ENCODE measurements around the gene MANF.
A peak's percentile ranks its signal among the peaks of the same experiment; 100 is the strongest.
"Not testable (repeated sequence)": the region's sequence is repeated elsewhere in the genome, so short reads cannot be mapped to it uniquely, and the experiment has no call there.

Gene MANF

DNA sequence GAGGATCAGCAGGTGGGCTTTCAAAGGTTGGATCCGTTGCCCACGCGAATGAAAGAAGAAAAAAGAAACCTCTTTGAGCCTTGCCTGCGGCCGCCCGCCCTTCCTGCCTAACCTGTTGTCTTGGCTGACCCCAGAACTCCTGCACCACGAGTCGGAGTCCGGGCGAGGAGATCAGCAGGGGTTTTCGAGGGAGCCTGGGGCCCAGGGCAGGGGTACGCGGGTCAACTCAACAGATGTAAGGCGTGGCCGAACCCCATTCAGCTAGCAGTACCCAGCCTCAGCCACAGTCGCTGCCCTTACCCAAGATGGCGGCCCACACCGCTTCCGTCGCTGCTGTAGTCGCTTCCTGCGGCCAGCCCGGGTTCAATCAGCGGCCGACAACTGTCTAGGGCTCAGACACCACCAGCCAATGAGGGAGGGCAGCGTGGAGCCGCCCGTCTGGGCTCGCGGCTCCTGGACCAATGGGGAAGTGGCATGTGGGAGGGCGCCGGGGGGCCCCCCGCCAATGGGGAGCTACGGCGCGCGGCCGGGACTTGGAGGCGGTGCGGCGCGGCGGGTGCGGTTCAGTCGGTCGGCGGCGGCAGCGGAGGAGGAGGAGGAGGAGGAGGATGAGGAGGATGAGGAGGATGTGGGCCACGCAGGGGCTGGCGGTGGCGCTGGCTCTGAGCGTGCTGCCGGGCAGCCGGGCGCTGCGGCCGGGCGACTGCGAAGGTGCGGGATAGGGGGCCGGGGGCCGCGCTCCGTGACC, at the start of gene MANF:
Gene MANF (plus strand): TSS at position 566 of the 748 bp plus-strand sequence. CDS start 52 bp downstream, at position 618.
- peak; percentile 98 for DNase-seq

DNA sequence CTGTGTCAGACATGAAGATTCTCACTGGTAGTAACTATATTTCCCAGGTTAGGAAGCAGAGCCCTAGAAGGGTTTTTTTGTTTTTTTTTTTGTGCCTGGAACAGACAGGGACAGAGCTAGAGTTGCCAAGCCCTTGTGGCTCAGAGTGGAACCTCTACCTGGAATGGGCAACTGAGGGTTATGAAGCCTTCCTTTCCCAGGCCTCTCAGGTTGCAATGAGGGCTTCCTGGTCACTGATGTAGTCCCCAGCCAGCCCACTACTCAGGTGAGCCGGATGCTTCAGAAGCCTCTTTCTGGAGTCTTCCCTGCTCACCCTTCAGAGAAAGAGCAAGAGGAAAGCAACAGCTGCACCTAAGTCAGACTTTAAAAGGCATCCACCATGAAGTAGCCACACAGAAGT, 48.8 kb upstream of the MANF start:
- no peak for DNase-seq

DNA sequence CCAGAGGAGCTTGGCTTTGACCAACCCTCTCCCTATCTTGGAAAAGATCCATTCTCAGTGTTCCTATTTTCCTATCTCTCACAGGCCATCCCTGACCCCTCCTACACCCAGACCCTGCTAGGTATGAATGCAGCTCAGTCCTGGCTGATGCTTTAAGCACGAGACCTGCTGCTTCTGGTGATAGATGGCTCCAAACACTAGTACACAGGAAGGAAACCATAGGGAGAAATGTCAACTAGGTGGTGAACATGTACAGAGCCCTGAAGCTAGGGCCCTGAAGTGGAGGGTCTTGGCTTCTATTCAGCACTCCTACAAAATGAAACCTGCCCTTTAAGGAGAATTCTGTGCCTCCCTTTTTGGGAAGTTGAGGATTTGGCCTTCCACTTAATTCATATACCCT, 47.4 kb upstream of the MANF start:
- DNase-seq, result no peak

DNA sequence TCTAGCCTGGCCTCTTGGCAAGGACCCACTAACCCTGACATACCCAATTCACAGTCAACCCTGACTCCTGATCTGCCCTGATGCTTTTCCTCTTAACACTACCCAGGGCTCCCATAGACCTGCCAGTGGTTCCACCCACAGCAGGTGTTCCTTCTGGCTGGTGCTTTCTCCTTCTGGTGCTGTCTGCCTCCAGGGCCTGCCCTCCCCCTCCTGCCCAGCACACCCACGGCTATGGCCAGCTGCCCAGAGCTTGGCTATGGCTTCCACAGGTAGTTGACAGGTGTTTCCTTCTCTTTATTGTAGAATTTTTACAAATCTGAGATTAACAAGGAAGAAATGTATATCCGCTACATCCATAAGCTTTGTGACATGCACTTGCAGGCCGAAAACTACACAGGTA, 46.5 kb upstream of the MANF start:
- DNase-seq, result no peak

DNA sequence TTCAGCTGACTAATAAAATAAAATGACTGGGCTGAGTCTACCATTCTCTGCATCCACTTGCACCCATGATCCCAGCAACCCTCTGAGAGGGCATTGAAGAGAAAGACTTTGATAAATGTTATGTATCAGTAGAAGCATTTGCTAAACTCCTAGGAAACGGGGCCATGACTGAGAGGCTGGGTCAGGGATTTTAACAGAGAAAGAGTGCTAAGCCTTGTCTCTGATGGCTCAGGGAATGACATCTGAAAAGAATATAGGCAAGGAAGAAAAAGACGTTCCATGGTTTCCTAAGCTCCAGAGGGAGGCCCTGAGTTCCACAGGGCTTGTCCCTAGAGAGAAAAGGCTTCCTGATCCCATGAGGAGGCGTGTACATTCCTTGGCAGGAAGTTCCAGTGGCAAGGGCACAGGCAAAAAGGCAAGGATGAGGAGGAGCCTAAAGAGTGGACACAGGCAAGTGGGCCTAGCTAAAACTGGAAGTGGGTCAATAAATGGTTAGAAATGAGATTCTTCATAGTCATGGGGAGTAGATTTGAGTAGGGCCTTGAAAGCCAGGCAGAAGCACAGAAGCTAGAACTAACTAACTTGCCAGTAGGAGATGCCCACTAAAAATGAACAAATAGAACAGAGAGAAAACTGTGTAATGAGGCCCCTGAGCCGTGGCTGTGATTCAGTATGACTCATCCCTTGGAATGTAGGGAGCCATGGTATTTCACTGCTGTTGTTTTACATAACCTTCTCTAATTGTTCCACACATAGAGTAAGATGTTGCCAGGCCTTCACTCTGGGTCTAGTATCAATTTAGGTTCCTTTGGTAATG, 44.9 kb upstream of the MANF start:
- peak; percentile 94 for DNase-seq

DNA sequence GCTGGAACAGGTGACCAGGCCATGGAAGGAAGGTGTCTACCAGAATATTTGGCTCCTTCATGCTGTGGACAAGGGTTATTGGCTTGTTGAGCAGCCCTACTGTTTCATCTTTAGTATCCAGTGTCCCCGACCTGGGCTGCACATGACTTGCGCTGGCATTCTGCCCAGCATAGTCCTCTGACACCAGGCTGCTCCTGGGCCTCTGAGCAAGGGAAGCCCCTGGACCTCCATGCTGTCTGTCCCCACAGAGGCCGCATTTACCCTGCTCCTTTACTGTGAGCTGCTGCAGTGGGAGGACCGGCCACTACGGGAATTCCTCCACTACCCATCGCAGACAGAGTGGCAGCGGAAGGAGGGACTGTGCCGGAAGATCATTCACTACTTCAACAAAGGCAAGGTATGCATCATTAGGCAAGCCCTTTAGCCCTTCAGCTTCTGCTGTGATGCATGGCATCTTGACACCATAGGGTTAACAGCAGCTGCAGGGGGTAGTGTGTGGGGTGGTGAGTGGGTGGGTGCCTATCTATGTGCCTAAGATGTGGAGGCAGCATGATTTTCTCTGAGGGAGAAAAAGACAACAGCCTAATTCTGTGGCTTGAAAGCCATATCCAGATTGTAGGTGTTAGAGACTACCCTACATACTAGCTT, 44.0 kb upstream of the MANF start:
- DNase-seq, result peak; percentile 29

DNA sequence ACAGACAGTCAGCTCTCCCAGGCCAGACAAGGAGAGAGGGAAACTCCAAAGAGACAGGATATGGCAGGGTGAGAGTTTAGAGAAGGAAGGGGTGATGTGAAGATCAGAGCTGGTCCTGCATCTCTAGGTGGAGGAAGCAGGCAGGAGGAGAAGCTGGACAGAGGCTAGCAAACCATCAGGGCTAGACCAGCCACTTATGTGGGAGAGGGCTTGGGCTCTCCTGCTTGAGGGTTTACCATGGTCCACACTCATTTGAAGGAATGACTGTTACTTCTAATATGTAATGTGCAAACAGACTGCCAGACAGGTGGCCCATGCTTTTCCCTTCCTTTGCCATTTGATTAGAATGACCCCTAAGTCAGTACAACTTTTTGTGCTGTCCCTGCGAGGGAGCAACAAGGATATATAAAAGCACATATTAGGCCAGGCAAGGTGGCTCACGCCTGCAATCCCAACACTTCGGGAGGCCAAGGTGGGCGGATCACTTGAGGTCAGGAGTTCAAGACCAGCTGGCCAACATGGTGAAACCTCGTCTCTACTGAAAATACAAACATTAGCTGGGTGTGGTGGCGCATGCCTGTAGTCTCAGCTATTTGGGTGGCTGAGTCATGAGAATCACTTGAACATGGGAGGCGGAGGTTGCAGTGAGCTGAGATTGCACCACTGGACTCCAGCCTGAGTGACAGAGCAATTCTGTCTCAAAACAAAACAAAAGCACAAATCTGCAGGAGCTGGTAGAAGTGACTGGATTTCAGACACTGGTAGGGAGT, 41.0 kb upstream of the MANF start:
- peak; percentile 39 for DNase-seq

DNA sequence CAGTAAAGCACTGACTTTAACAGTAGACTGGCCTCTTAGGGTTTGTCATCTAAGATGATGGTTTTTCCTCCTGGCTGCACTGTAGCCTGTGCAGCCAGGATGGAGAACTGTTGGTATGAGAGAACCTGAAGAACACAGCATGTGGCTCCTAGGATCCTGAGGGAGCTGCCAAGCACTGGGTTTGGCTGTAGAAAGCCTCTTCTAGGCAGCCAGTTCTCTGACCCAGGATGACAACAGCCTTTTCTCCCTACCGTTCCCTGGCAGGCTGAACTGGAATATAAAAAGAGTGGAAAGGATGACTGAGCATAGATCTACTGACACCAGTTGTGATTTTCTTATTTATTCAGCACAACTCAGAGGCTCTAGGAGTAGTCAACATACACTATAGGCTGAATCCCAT, 34.3 kb upstream of the MANF start:
- no peak for DNase-seq

DNA sequence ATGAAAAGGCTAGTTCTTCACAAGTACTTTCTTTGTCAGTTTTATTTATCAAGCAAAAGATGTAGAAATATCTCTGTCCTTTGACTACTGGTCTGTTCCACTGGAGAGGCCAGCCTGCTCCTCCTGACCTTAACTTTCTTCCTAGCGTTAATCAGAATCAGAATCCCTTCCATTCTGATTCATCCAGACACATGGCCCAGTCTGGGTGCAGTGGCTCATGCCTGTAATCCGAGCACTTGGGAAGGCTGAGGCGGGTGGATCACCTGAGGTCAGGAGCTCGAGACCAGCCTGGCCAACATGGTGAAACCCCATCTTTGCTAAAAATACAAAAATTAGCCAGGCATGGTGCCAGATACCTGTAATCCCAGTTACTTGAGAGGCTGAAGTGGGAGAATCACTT, 32.0 kb upstream of the MANF start:
- no peak for DNase-seq

DNA sequence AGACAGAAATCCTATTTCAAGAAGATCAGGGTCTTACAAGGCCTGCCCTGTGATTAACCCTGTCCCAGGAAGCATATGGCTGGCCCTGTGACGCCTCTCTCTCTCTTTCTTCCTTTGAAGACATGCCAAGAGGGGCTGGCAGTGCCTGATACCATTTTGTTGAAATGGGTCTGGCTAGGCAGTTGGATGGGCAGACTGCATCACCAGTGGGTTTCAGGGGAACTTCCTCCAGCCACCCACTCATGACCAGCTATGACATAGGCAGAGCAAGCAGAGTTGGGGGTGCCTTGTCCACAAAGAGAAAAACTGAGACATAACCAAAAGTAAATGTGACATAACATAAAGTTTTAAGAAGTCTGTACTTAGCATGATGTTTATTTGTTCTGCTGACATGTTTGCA, 31.4 kb upstream of the MANF start:
- no peak for DNase-seq

DNA sequence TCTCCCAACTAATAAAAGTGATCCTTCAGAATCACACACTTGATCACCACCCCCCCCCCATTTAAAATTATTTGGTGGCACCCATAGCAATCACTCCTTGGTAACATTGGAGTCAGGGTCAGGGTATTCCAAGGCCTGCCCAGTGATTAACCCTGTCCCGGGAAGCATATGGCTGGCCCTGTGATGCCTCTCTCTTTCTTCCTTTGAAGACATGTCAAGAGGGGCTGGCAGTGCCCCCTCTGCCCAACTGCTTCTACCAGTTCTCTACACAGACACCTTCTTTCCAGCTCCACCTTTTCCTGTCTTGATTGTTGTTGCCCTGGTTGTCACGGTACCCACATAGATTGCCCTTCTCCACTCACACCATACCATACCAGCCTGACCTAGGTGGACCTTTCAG, 30.9 kb upstream of the MANF start:
- DNase-seq, result no peak

DNA sequence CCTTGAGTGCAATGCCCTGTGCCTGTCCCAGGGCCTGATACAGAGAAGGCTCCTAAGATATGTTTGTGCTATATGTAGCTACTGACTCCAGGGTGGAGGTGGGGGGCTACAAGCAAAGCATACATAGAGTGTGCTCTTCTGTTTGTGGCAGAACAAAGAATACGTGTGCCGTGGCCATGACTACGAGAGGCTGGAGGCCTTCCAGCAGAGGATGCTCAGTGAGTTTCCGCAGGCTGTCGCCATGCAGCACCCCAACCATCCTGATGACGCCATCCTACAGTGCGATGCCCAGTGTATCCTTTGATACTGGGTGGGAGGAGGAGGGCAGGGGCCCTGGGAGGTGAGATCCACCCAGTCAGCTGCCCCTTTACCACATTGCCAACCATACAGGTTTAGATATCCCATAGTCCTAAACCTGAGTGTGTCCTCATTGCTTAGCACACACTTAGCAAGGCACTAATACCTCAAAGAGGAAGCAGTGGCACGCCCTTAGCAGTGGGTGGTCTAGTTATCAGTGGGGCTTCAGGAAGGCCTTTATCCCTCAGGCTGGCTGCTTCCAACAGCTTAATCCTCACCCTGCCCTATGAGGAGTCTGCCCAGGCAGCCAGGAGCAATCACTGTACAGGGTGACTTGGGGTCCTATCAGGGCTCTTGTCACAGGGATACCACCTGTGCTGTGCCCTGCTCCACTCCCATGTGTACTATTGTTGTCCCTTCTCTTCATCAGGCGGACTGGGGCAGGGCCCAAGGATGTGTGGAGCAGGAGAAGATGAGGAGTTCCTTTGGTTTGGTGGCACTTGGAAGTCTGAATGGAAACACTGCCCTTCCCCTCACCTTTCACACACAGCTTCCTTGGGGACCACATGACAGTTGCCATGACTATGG, 30.1 kb upstream of the MANF start:
- no peak for DNase-seq

DNA sequence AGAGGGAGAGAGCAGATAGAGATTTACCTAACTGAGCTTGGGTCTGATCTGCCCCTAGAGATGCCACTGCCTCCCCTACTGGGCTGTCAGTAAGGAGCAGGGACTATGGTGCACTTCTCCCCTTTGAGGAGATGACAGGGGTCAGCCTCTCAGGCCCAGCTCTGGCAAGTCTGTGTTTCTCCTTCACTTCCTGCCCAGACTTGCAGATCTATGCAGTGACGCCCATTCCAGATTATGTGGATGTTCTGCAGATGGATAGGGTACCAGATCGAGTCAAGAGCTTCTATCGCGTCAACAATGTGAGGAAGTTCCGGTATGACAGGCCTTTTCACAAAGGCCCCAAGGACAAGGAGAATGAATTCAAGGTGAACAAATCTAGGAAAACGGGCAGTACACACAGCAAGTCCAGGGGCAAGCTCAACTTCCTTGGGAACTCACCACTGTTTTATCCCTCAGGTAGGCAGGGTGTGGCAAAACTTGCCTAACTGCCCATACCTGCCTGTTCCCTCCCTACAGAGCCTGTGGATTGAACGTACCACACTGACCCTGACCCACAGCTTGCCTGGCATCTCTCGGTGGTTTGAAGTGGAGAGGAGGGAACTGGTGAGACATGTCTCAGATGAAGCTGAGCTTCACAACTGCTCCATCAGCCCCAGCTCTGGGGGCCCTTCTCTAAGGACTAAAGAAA, 29.1 kb upstream of the MANF start:
- no peak for DNase-seq

DNA sequence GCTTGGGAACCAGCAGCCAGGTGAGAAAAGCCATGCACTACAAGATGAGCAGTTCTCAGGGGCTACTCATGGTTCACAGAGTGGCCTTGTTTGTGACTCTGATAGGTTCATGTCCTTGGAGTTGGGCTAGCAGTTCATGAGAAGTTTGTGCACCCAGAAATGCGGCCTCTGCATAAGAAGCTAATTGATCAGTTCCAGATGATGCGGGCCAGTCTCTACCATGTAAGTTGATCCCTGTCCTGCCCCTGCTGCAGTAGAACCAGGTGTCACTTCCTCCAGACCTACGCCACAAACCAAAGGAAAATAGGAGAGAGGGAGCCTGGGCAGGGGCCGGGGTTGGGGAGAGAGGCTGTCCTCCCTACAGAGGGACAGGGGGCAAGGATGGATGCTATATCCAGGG, 27.2 kb upstream of the MANF start:
- no peak for DNase-seq

DNA sequence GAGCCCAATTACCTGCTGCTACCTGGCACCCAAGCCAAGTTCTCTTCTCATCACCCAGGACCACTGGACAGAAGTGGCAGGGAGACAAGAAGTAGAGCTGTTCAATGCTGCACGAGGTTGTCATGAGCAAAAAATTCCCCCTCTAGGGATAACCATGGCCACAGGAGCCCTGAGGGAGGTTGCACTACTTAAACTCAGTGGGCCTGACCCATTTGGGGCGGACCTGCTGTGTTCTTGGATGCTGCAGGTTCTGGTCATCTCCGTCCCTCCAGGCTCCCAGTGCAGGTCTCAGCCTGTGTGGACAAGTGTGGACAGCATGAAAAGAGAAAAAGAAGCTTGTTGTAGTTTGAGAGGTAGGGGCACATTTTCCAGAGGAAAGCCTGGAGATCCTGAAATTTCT, 26.1 kb upstream of the MANF start:
- no peak for DNase-seq

DNA sequence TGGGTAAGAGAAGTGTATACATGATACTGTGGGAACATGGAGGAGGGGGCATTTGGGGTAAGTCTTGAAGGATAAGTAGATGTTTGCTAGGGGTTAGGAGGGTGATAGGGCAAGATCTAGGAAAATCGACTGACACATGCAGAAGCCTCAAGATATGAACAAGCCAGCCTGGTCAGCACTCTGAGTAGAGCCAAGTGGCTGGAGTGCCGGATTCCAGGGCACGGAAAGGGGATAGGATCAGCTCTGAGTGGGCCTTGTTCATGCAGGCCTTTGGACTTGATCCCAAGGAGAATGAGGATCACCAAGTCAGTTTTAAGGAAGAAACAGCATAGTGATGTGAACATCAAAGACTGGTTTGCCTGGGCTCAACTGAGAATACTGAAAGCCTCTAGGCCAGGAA, 24.3 kb upstream of the MANF start:
- DNase-seq, result no peak

DNA sequence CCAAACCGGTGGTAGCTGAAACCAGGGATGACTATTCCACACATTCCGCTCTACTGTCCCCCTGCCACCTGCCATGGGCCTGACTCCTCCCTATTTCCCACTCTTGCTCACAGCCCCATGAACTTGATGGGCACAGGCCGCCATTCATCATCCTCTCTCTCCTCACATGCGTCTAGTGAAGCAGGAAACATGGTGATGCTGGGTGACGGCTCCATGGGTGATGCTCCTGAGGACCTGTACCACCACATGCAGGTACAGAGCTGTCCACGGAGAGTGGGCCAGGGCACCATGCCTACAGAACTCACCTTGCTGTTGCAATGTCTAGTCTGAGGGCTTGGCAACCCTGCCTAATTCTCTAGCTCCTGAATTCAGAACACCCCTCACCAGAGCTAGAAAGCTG, 23.3 kb upstream of the MANF start:
- DNase-seq, result no peak

DNA sequence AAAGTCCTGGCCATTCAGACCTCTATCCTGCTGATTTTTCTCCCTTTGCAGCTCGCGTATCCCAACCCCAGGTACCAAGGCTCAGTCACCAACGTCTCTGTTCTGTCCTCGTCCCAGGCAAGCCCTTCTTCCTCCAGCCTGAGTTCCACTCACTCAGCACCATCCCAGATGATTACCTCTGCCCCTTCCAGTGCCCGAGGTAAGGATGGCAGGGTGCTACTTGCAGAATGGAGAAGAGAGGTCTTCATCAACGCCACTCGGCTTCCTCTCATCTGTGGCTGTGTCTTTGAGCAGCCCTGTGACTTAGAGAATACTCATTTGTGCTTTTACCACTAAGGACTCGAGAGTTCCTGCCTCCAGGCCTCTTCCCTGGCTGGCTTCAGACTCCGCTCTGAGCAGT, 22.6 kb upstream of the MANF start:
- DNase-seq, result no peak

DNA sequence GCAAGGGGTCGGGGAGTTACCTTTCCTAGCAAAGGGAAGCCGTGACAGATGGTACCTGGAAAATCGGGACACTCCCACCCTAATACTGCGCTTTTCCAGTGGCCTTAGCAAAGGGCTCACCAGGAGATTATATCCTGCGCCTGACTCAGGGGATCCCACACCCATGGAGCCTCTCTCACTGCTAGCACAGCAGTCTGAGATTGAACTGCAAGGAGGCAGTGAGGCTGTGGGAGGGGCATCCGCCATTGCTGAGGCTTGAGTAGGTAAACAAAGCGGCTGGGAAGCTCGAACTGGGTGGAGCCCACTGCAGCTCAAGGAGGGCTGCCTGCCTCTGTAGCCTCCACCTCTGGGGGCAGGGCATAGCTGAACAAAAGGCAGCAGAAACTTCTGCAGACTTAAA, 16.8 kb upstream of the MANF start:
- DNase-seq, result not testable (repeated sequence)

DNA sequence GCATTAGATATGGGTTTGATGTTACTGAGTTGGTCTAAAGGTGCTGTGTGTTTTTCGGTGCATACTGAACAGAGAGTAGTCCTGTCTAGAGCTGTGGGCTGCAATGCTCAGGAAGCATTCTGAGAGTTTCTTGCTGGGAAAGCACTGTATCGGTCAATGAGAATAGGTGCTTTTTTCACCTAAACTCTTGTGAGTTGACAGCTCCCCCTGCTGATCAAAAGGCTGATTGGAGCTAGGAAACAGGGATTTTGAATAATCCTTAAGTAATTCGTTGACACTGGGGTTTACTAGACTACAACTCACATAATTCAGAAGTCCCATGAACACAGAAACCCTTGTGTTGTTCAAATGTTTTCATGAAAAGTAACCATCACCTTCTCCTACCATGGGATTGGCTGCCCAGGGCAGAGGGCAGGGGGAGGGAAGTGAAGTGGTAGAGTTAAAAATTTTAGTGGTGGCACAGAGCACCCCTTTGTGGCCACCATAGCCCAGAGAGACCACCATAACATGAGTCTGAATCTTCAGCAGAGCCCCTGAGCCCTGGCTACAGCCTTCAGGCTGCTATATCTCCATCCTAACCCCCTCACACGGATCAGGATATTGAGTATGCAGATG, 13.0 kb upstream of the MANF start:
- peak; percentile 60 for DNase-seq

Measured in fibroblast of skin of right quadriceps (primary cell).